ENCODE data around the gene YPEL2. TPM values are rescaled to one million over a fixed set of nuclear protein-coding genes. Genes with fewer than 3 reads are reported as not detected.

The YPEL2 gene
- total RNA-seq, 1 donor from 2014 or later = 6.4 TPM

DNA sequence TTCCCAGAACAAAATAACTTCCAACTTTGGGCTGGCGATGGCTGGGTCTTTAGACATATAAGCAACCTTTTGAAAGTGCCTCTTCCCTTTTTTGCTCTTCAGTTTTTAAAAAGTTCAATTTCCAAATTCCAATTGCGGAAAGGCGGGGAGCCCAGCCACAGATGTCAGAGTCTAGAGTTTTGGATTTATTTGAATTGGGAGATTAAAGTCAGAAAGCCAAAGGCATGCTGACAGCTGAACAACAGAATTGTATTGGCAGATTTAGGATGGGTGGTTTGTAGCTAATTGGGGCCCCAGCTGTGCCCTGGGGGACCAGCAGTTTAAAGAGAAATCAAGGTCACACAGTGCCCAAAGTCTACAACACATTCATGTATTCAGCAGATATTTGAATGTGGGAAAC is 10.5 kb downstream of the YPEL2 start:
- DNase-seq (ENCODE audit: low read depth) = no peak
- no peak overlapping the region for H3K4me3 ChIP-seq (ENCODE audit: low read depth, low read length)
- TF ChIP-seq, protein P1, sequence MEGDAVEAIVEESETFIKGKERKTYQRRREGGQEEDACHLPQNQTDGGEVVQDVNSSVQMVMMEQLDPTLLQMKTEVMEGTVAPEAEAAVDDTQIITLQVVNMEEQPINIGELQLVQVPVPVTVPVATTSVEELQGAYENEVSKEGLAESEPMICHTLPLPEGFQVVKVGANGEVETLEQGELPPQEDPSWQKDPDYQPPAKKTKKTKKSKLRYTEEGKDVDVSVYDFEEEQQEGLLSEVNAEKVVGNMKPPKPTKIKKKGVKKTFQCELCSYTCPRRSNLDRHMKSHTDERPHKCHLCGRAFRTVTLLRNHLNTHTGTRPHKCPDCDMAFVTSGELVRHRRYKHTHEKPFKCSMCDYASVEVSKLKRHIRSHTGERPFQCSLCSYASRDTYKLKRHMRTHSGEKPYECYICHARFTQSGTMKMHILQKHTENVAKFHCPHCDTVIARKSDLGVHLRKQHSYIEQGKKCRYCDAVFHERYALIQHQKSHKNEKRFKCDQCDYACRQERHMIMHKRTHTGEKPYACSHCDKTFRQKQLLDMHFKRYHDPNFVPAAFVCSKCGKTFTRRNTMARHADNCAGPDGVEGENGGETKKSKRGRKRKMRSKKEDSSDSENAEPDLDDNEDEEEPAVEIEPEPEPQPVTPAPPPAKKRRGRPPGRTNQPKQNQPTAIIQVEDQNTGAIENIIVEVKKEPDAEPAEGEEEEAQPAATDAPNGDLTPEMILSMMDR (conservative IDR thresholded peaks at IDR 0.05; ENCODE audit: low read depth, low read length) = no peak

DNA sequence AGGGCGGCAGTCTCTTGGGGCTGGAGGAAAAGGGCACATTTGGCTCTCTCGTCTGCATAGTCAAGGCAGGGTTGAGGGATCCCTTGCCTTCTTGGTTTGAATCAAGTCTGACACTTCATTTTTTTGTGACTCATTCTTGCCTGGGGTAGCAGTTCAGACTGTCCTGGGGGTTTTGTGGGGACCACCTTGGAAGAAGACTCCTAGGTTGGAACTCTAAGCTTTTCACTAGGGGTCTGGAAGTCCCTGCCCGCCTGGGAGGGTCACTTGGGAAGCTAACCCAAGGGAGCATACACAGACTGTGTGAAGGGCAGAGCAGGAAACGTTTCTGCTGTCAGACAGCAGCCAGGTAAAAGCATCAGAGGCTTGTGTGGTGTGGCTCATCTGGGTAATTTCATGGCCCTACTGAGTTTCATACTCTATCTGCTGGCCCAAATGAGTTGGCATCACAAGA is 11.3 kb downstream of the YPEL2 start:
- DNase-seq (ENCODE audit: low read depth) = no peak

DNA sequence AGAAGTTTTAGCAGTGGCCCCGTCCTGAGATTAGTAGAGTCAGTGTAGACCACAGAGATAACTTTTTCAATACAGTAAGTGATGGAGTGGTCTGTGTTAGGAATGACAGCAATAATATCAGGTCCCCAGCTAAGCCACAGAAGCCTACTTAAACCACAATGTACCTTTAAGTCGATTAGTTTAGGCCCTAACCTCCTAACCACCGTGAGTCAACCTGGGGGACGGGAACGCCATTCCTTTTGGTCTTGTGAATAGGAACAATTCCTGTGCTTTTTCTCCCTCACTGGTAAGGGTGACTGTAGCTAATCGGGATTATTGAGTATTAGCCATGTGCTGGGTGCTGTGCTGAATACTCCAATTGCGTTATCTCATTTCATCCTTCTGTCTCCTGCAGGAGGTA is 14.0 kb downstream of the YPEL2 start:
- no peak for DNase-seq (ENCODE audit: low read depth)
- no peak overlapping the region for H3K4me3 ChIP-seq (ENCODE audit: low read depth, low read length)
- TF ChIP-seq, protein P1 (conservative IDR thresholded peaks at IDR 0.05; ENCODE audit: low read depth, low read length) = no peak

More for the DNA sequence above, 11.3 kb downstream of the YPEL2 start:
- TF ChIP-seq, protein P1 (conservative IDR thresholded peaks at IDR 0.05; ENCODE audit: low read depth, low read length) = no peak
- H3K4me3 ChIP-seq (ENCODE audit: low read depth, low read length) = no peak overlapping the region

DNA sequence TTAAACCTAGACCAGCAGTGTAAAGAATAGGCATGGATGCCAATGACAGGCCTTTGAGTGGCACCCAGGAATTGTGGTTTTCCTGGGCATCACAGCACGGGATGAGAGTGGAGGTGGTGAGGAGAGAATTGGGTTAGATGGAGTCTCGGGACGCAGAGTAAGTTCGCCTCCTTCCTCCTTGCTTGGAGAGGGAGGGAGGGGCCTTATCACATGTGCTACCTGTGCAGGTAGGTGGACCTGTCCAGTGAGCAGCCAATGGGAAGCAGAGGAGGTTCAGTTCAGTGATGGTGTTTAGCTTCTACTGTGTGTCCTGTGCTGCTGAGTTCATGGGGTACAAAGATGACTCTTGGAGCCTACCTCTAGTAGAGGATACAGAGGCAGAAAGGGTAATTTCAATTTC is 14.9 kb downstream of the YPEL2 start:
- no peak for DNase-seq (ENCODE audit: low read depth)
- H3K4me3 ChIP-seq (ENCODE audit: low read depth, low read length) = no peak overlapping the region
- TF ChIP-seq, protein P1 (conservative IDR thresholded peaks at IDR 0.05; ENCODE audit: low read depth, low read length) = no peak

DNA sequence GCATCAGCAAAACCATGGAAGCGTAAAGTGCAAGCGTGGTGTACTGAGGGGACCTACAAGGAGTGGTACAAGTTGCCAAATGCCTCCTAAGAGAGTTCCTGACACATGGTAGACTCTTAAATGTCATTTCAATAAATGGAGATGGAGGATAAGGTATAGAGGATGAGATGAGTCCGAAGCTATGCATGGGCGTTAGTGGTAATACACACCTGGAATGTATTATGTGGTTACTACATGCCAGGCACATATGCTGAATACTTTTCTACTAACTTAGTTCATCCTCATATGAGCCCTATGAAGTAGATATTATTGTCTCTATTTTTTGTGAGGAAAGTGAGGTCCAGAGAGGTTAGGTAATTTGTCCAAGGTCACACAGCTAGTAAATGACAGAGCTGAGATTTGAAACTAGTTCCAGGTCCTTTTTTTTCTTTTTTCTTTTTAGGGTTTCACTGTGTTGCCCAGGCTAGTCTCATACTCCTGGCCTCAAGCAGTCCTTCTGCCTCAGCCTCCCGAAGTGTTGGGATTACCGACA is 15.5 kb downstream of the YPEL2 start:
- TF ChIP-seq, protein P1 (conservative IDR thresholded peaks at IDR 0.05; ENCODE audit: low read depth, low read length) = no peak
- DNase-seq (ENCODE audit: low read depth) = no peak
- H3K4me3 ChIP-seq (ENCODE audit: low read depth, low read length) = no peak overlapping the region

DNA sequence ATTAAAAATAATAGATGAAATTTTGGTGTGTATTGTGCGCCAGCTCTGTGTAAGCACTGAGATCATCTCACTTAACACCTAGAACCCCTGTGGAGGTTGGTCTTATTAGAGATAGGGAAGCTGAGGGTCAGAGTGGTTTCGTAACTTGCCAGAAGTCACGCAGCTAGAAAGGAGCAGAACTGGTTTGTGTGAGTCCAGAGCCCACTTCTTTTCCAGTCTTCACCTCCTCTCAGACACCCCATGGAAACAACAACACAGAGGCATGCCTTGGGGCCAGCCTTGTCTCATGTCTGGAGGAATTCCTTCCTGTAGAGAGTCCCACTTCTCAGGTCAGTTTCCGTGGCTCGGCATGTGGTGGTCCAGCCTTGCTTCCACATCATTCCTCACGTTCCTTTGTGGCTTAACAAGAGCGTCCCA is 16.5 kb downstream of the YPEL2 start:
- no peak overlapping the region for H3K4me3 ChIP-seq (ENCODE audit: low read depth, low read length)
- TF ChIP-seq, protein P1 (conservative IDR thresholded peaks at IDR 0.05; ENCODE audit: low read depth, low read length) = no peak
- no peak for DNase-seq (ENCODE audit: low read depth)

DNA sequence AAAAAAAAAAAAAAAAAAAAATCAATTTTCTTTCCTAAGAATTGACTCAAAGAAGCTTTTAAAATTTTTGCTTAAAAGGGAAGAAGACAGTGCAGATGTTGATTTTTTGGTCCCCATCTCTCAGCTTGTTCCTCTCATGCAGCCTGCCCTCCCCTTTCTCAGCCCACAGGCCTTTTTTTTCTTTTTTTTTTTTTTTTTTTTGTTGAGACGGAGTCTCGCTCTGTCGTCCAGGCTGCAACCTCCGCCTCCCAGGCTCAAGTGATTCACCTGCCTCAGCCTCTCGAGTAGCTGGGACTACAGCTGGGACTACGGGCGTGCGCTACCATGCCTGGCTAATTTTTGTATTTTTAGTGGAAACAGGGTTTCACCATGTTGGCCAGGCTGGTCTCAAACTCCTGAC is 17.7 kb downstream of the YPEL2 start:
- TF ChIP-seq, protein P1 (conservative IDR thresholded peaks at IDR 0.05; ENCODE audit: low read depth, low read length) = no peak
- H3K4me3 ChIP-seq (ENCODE audit: low read depth, low read length) = no peak overlapping the region
- no peak for DNase-seq (ENCODE audit: low read depth)

Measured in epithelial cell of proximal tubule (primary cell).